GM23338 (cell line): ENCODE measurements around the gene SDR39U1. TPM values are rescaled to one million over a fixed set of nuclear protein-coding genes. Genes with fewer than 3 reads are reported as not detected.

Experiments used
- ATAC-seq: fragments of 200-7000 bp; cut with Tn5 transposase; 3 replicates; pipeline ENCODE4 v1.9.1; 2020
- DNase-seq: peaks from one replicate; pipeline ENCODE4 v3.0.0-alpha.2; 2015; ENCODE audit warnings: low spot score
- H2AFZ ChIP-seq: fragments of 200-600 bp; sonication (generic); 2 replicates; pipeline ENCODE4 v1.8.0; 2016; ENCODE audit warnings: antibody characterized with exemption, mild to moderate bottlenecking, moderate library complexity
- H3F3A ChIP-seq: fragments of 200-600 bp; sonication (generic); replicated peaks from 2 replicates; pipeline ENCODE4 v1.8.0; 2017; ENCODE audit warnings: antibody characterized with exemption, mixed run types, low read depth
- H3K27ac ChIP-seq: fragments of 200-600 bp; sonication (generic); 2 replicates; pipeline ENCODE4 v1.6.1; 2016; ENCODE audit warnings: low read depth
- H3K27me3 ChIP-seq: fragments of 200-600 bp; sonication (generic); 2 replicates; pipeline ENCODE4 v1.8.0; 2016; ENCODE audit warnings: mild to moderate bottlenecking, mixed run types, moderate library complexity; ENCODE audit not compliant: insufficient read depth
- H3K36me3 ChIP-seq: fragments of 200-600 bp; sonication (generic); 2 replicates; pipeline ENCODE4 v1.8.0; 2016; ENCODE audit warnings: mild to moderate bottlenecking; ENCODE audit not compliant: insufficient read depth
- H3K4me1 ChIP-seq: fragments of 200-600 bp; sonication (generic); 2 replicates; pipeline ENCODE4 v1.8.0; 2016; ENCODE audit warnings: mild to moderate bottlenecking, moderate library complexity; ENCODE audit not compliant: insufficient read depth
- H3K4me2 ChIP-seq: fragments of 200-600 bp; sonication (generic); 2 replicates; pipeline ENCODE4 v1.7.1; 2017; ENCODE audit warnings: mixed run types
- H3K4me3 ChIP-seq: fragments of 200-600 bp; sonication (generic); 2 replicates; pipeline ENCODE4 v1.6.1; 2016; ENCODE audit warnings: mixed run types
- H3K79me2 ChIP-seq: fragments of 200-600 bp; sonication (generic); replicated peaks from 2 replicates; pipeline ENCODE4 v1.8.0; 2017; ENCODE audit warnings: mild to moderate bottlenecking; ENCODE audit not compliant: insufficient read depth
- H3K9me2 ChIP-seq: fragments of 200-600 bp; sonication (generic); 2 replicates; pipeline ENCODE4 v1.8.0; 2017; ENCODE audit not compliant: insufficient read depth
- H4K20me1 ChIP-seq: fragments of 200-600 bp; sonication (generic); replicated peaks from 2 replicates; pipeline ENCODE4 v1.8.0; 2017; ENCODE audit warnings: mild to moderate bottlenecking; ENCODE audit not compliant: insufficient read depth
- H3K27ac Mint-ChIP-seq: 2 replicates; pipeline ENCODE4 v1.8.0; 2020; ENCODE audit warnings: inconsistent platforms, mild to moderate bottlenecking, moderate library complexity, mixed read lengths
- H3K27me3 Mint-ChIP-seq: 3 replicates; pipeline ENCODE4 v1.8.0; 2022; ENCODE audit warnings: low read depth, mild to moderate bottlenecking, moderate library complexity, mixed read lengths, inconsistent platforms; ENCODE audit not compliant: insufficient read depth, poor library complexity
- H3K36me3 Mint-ChIP-seq: 3 replicates; pipeline ENCODE4 v1.8.0; 2021; ENCODE audit warnings: low read depth, mild to moderate bottlenecking, inconsistent platforms, moderate library complexity, mixed read lengths
- H3K4me1 Mint-ChIP-seq: 3 replicates; pipeline ENCODE4 v1.8.0; 2020; ENCODE audit warnings: mild to moderate bottlenecking, inconsistent platforms, mixed read lengths
- H3K4me3 Mint-ChIP-seq: 3 replicates; pipeline ENCODE4 v1.8.0; 2021; ENCODE audit warnings: moderate library complexity, mild to moderate bottlenecking, inconsistent platforms, mixed read lengths
- H3K9me3 Mint-ChIP-seq: 3 replicates; pipeline ENCODE4 v1.8.0; 2020; ENCODE audit warnings: moderate library complexity, mild to moderate bottlenecking, inconsistent platforms, mixed read lengths
- CREB1 ChIP-seq: fragments of 250-450 bp; sonication (Bioruptor Pico); IDR thresholded peaks from 2 replicates; pipeline ENCODE4 v1.5.0; 2020; ENCODE audit warnings: low read depth, mild to moderate bottlenecking, moderate library complexity
- EZH2 ChIP-seq: fragments of 200-600 bp; sonication (generic); IDR thresholded peaks from one replicate; pipeline ENCODE4 v1.8.0; 2017; ENCODE audit warnings: antibody characterized with exemption, mild to moderate bottlenecking, low read depth; ENCODE audit not compliant: unreplicated experiment
- EZH2phosphoT487 ChIP-seq: fragments of 200-600 bp; sonication (generic); IDR thresholded peaks from one replicate; pipeline ENCODE4 v1.8.1; 2018; ENCODE audit warnings: antibody characterized with exemption; ENCODE audit not compliant: unreplicated experiment
- JUNB ChIP-seq: IDR thresholded peaks from one replicate; pipeline ENCODE4 v1.6.1; 2016; ENCODE audit warnings: antibody characterized with exemption; ENCODE audit not compliant: unreplicated experiment
- NANOG ChIP-seq: IDR thresholded peaks from 2 replicates; pipeline ENCODE4 v1.6.1; 2016; ENCODE audit warnings: antibody characterized with exemption, borderline replicate concordance
- POLR2AphosphoS5 ChIP-seq: IDR thresholded peaks from 2 replicates; pipeline ENCODE4 v1.6.1; 2016; ENCODE audit warnings: antibody characterized with exemption, low read depth
- STAT1 ChIP-seq: IDR thresholded peaks from one replicate; pipeline ENCODE4 v1.6.1; 2016; ENCODE audit warnings: antibody characterized with exemption; ENCODE audit not compliant: unreplicated experiment
- ZNF114 ChIP-seq: fragments of 250-450 bp; sonication (Bioruptor Pico); IDR thresholded peaks from 2 replicates; pipeline ENCODE4 v1.5.0; 2020; ENCODE audit warnings: mild to moderate bottlenecking, moderate library complexity
- ZNF331 ChIP-seq: fragments of 250-450 bp; sonication (Bioruptor Pico); IDR thresholded peaks from 2 replicates; pipeline ENCODE4 v1.5.0; 2020; ENCODE audit warnings: low read depth, mild to moderate bottlenecking, moderate library complexity
- polyA plus RNA-seq: library from polyadenylated mRNA; unstranded; fragments of >200 nt; fragmentation: Nextera tagmentation; extraction: Ambion mirVana; gene quantifications from 2 replicates; pipeline ENCODE4 v1.2.1, GENCODE V29; 2016
- total RNA-seq: library from RNA; depleted of rRNA; stranded (reverse); fragments of >200 nt; shearing (Covaris generic); gene quantifications from 2 replicates; pipeline ENCODE4 v1.2.3, GENCODE V29; 2014
- TF ChIP-seq, protein P1 (sequence below): IDR thresholded peaks from 2 replicates; pipeline ENCODE4 v1.6.1; 2016; ENCODE audit warnings: antibody characterized with exemption
- TF ChIP-seq, protein P2 (sequence below): fragments of 250-450 bp; sonication (Bioruptor Pico); IDR thresholded peaks from 2 replicates; pipeline ENCODE4 v1.5.0; 2020; ENCODE audit warnings: mild to moderate bottlenecking, moderate library complexity
- TF ChIP-seq, protein P3 (sequence below), 2 experiments: fragments of 200-600 bp in 1 of 2; sonication (generic) in 1 of 2; conservative IDR thresholded peaks; 2 replicates each; pipeline versions ENCODE4 v1.5.1 to v1.6.1; 2016 to 2017; ENCODE audit warnings: antibody characterized with exemption in 2 of 2, low read depth in 2 of 2, mild to moderate bottlenecking in 2 of 2, moderate library complexity in 1 of 2
- TF ChIP-seq, protein P4 (sequence below): IDR thresholded peaks from one replicate; pipeline ENCODE4 v1.6.1; 2018; ENCODE audit warnings: antibody characterized with exemption; ENCODE audit not compliant: unreplicated experiment

Gene SDR39U1
- total and polyA plus RNA-seq, 2 experiments from 2014 or later, result 22.9 to 66.5 TPM

GRCh38 chr14:24440606-24441399, 1.8 kb downstream of the SDR39U1 start:
- Histone ChIP-seq H3K4me1 (peaks cover 13% of the 10 kb centered on the region), H3K36me3 (peaks cover 7% of the 10 kb centered on the region; the same call in 1 of the 2 replicates), H3K9me2 (no peaks in the 10 kb centered on the region), H3K79me2 (peaks cover 13% of the 10 kb centered on the region), H3K27ac (no peak overlapping the region; the same call in 1 of the 2 replicates), H2AFZ (no peak overlapping the region), H3K27me3 (no peaks in the 10 kb centered on the region), H3K4me3 (no peak overlapping the region), H3K4me2 (peak overlapping the region; percentile 84; the same call in 1 of the 2 replicates), H4K20me1 (no peaks in the 10 kb centered on the region; the same call in 1 of the 2 replicates), H3F3A (peaks cover 7% of the 10 kb centered on the region; the same call in 1 of the 2 replicates)
- no peak overlapping the region for H3K27ac Mint-ChIP-seq
- ATAC-seq (no peak), DNase-seq (no peak)
- TF ChIP-seq, protein P1, sequence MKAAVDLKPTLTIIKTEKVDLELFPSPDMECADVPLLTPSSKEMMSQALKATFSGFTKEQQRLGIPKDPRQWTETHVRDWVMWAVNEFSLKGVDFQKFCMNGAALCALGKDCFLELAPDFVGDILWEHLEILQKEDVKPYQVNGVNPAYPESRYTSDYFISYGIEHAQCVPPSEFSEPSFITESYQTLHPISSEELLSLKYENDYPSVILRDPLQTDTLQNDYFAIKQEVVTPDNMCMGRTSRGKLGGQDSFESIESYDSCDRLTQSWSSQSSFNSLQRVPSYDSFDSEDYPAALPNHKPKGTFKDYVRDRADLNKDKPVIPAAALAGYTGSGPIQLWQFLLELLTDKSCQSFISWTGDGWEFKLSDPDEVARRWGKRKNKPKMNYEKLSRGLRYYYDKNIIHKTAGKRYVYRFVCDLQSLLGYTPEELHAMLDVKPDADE, result no peak
- TF ChIP-seq, protein P2, sequence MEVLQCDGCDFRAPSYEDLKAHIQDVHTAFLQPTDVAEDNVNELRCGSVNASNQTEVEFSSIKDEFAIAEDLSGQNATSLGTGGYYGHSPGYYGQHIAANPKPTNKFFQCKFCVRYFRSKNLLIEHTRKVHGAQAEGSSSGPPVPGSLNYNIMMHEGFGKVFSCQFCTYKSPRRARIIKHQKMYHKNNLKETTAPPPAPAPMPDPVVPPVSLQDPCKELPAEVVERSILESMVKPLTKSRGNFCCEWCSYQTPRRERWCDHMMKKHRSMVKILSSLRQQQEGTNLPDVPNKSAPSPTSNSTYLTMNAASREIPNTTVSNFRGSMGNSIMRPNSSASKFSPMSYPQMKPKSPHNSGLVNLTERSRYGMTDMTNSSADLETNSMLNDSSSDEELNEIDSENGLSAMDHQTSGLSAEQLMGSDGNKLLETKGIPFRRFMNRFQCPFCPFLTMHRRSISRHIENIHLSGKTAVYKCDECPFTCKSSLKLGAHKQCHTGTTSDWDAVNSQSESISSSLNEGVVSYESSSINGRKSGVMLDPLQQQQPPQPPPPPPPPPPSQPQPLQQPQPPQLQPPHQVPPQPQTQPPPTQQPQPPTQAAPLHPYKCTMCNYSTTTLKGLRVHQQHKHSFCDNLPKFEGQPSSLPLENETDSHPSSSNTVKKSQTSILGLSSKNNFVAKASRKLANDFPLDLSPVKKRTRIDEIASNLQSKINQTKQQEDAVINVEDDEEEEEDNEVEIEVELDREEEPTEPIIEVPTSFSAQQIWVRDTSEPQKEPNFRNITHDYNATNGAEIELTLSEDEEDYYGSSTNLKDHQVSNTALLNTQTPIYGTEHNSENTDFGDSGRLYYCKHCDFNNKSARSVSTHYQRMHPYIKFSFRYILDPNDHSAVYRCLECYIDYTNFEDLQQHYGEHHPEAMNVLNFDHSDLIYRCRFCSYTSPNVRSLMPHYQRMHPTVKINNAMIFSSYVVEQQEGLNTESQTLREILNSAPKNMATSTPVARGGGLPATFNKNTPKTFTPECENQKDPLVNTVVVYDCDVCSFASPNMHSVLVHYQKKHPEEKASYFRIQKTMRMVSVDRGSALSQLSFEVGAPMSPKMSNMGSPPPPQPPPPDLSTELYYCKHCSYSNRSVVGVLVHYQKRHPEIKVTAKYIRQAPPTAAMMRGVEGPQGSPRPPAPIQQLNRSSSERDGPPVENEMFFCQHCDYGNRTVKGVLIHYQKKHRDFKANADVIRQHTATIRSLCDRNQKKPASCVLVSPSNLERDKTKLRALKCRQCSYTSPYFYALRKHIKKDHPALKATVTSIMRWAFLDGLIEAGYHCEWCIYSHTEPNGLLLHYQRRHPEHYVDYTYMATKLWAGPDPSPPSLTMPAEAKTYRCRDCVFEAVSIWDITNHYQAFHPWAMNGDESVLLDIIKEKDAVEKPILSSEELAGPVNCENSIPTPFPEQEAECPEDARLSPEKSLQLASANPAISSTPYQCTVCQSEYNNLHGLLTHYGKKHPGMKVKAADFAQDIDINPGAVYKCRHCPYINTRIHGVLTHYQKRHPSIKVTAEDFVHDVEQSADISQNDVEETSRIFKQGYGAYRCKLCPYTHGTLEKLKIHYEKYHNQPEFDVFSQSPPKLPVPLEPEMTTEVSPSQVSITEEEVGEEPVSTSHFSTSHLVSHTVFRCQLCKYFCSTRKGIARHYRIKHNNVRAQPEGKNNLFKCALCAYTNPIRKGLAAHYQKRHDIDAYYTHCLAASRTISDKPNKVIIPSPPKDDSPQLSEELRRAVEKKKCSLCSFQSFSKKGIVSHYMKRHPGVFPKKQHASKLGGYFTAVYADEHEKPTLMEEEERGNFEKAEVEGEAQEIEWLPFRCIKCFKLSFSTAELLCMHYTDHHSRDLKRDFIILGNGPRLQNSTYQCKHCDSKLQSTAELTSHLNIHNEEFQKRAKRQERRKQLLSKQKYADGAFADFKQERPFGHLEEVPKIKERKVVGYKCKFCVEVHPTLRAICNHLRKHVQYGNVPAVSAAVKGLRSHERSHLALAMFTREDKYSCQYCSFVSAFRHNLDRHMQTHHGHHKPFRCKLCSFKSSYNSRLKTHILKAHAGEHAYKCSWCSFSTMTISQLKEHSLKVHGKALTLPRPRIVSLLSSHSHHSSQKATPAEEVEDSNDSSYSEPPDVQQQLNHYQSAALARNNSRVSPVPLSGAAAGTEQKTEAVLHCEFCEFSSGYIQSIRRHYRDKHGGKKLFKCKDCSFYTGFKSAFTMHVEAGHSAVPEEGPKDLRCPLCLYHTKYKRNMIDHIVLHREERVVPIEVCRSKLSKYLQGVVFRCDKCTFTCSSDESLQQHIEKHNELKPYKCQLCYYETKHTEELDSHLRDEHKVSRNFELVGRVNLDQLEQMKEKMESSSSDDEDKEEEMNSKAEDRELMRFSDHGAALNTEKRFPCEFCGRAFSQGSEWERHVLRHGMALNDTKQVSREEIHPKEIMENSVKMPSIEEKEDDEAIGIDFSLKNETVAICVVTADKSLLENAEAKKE (CRISPR knock-in tag), result no peak
- TF ChIP-seq, protein P3, sequence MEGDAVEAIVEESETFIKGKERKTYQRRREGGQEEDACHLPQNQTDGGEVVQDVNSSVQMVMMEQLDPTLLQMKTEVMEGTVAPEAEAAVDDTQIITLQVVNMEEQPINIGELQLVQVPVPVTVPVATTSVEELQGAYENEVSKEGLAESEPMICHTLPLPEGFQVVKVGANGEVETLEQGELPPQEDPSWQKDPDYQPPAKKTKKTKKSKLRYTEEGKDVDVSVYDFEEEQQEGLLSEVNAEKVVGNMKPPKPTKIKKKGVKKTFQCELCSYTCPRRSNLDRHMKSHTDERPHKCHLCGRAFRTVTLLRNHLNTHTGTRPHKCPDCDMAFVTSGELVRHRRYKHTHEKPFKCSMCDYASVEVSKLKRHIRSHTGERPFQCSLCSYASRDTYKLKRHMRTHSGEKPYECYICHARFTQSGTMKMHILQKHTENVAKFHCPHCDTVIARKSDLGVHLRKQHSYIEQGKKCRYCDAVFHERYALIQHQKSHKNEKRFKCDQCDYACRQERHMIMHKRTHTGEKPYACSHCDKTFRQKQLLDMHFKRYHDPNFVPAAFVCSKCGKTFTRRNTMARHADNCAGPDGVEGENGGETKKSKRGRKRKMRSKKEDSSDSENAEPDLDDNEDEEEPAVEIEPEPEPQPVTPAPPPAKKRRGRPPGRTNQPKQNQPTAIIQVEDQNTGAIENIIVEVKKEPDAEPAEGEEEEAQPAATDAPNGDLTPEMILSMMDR (conservative IDR thresholded peaks at IDR 0.05; ENCODE audit: low read depth in 2 of 2), result no peak
- TF ChIP-seq, protein P4, sequence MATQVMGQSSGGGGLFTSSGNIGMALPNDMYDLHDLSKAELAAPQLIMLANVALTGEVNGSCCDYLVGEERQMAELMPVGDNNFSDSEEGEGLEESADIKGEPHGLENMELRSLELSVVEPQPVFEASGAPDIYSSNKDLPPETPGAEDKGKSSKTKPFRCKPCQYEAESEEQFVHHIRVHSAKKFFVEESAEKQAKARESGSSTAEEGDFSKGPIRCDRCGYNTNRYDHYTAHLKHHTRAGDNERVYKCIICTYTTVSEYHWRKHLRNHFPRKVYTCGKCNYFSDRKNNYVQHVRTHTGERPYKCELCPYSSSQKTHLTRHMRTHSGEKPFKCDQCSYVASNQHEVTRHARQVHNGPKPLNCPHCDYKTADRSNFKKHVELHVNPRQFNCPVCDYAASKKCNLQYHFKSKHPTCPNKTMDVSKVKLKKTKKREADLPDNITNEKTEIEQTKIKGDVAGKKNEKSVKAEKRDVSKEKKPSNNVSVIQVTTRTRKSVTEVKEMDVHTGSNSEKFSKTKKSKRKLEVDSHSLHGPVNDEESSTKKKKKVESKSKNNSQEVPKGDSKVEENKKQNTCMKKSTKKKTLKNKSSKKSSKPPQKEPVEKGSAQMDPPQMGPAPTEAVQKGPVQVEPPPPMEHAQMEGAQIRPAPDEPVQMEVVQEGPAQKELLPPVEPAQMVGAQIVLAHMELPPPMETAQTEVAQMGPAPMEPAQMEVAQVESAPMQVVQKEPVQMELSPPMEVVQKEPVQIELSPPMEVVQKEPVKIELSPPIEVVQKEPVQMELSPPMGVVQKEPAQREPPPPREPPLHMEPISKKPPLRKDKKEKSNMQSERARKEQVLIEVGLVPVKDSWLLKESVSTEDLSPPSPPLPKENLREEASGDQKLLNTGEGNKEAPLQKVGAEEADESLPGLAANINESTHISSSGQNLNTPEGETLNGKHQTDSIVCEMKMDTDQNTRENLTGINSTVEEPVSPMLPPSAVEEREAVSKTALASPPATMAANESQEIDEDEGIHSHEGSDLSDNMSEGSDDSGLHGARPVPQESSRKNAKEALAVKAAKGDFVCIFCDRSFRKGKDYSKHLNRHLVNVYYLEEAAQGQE, result no peak
- TF ChIP-seq NANOG (no peak), ZNF331 (CRISPR knock-in tag) (no peak), ZNF114 (CRISPR knock-in tag) (no peak), CREB1 (CRISPR knock-in tag) (no peak), EZH2phosphoT487 (no peak), STAT1 (no peak), POLR2AphosphoS5 (no peak), JUNB (no peak), EZH2 (no peak)
- H3K4me3 Mint-ChIP-seq, result peak overlapping the region; percentile 88
- no peaks in the 10 kb centered on the region for H3K9me3 Mint-ChIP-seq
- peaks cover 10% of the 10 kb centered on the region for H3K27me3 Mint-ChIP-seq
- H3K4me1 Mint-ChIP-seq, result peaks cover 9% of the 10 kb centered on the region; the same call in 2 of the 3 replicates
- H3K36me3 Mint-ChIP-seq, result peaks cover 43% of the 10 kb centered on the region
